ENCODE measurements around the gene NMT2.

NMT2 gene

DNA sequence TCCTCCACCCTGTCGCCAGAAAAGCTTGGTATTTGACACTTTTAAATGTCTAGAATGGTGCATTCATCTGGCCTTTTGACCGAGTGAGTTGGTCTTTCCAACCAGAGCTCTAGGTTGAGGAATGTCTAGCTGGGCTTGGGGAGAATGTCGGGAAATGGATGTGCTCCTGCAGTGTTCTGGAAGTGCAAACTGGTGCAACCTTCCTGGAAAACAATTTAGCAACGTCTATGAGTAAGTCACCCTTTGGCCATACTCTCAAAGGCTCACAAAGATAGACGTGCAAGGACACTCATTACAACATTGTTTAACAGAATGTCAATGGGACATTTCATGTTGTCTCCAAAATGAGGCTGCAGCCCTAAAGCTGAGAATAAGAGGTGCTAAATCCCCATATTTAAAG lies 12.2 kb upstream of the NMT2 start:
- DNase-seq = no peak

DNA sequence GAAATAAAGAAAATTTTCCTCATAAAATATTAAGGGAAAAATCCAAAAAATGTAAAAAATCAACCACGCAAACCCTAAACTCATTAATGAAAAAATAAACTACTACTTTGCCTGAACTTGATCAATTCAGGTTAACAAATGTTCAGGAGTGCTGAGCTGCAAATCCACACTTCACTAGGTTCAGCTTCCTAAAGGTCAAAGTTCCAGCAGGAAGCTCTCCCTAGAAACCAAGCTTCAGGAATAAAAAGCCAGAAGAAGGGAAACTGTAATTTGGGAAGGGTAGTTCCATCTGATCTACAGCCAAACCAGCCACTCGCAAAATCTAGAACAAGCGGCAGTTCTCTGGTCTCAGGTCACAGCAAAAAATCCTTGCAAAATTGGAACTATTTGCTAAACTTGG lies 7.8 kb upstream of the NMT2 start:
- no peak for DNase-seq

DNA sequence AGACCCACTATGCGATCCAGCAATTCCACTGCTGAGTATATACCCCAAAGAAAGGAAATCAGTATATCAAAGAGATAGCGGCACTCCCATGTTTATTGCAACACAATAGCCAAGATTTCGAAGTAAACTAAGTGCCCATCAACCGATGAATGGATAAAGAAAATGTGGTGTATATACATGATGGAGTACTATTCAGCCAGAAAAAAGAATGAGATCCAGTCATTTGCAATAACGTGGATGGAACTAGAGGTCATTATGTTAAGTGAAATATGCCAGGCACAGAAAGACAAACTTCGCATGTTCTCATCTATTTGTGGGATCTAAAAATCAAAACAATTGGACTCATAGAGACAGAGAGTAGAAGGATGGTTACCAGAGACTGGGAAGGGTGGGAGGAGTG lies 7.1 kb upstream of the NMT2 start:
- DNase-seq = no peak

DNA sequence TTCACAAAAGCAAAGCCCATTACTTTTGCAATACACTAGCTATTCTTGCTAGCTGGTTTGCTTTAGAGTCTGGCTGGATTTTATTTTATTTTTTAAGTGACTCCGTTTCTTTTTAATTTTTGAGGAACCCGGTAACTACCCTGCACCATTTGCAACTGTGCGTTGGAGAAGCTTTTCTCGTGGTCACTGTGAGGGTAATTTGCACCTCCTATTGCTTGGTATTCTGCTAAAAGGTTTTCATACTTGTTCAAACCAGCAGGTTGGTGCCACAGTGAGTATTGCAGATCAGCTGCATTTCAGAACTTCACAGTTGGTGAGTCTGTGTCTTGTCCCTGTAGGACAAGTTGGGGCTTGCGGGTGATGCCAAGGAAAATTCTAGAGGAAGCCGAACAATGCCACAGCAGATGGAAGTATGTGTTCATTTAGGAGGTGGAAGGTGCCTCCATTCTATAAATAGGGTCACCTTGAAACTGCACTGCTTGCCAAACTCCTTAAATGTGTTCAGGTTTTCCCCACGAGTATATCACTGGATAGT lies 3.9 kb upstream of the NMT2 start:
- no peak for DNase-seq

DNA sequence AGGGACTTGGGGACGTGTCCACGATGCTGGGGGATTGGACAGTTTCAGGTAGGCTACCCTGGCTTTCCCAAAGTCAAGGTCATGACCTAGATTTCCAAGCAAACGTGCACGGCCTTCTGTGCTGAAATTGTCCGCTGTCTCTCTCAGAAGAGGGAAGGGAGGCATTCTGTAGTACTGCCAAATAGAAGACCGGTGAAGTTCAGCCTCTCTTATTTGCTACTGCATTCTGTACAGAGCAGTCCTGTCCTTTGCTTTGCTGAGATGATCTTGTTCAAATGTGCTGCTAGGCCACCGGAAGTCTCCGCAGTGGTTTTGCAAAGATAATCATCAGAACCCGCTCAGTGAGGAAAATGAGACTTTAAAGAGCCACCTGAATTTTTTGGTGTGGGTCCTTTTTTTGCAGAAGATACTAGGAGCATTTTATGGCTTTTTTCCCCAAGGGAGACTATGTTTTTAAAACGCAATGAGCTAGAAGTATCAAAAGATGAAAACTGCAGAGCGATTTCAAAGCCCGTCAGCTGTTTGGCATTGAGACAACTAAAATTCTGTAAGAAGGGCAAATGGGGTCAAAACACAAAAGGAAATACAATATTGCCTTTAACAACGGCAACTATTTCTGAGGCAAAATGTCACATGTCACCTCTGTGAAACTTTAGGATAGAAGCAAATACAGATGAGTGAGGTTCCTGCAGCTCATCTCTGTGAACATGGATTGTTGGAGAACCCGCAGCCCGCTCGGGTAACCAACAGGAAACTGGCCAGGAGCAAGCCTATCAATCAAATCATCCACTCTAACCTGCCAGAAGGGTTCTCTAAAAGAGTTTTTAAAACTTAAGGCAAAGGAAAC lies 1.3 kb upstream of the NMT2 start:
- DNase-seq = no peak

DNA sequence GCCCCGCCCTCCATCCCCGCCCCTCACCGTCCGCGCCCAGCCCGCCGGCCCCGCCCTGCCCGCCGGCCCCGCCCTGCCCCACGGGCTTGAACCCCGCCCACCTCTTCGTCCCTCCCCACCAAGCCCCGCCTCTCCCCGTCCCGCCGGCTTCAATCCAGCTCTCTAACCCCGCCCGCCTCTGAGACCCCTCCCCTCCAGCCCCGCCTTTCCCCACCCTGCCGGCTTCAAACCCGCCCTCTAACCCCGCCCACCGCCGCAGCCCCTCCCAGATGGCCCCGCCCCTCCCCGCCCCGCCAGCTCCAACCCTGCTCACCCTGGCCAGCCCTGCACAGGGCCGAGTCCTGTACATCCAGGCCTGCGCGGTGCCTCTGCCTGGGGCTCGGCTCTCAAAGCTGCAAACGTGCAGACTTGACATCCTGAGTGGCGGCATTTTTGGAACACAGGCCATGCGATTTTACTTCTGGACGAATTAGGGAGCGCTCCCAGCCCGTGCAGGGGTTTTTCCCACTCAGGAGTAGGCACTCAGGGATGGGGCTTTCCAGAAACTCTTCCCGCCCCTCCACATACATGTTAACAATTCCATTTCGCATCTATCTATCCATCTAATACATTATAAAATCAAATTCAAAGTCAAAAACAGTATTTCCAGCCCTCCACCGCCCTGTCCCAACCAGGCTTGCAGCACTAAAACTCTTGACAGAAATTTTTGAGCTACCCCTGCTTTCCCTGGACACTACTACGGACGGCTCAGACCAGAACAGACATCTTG lies 477 bp upstream of the NMT2 start:
- peak; percentile 98 for DNase-seq

DNA sequence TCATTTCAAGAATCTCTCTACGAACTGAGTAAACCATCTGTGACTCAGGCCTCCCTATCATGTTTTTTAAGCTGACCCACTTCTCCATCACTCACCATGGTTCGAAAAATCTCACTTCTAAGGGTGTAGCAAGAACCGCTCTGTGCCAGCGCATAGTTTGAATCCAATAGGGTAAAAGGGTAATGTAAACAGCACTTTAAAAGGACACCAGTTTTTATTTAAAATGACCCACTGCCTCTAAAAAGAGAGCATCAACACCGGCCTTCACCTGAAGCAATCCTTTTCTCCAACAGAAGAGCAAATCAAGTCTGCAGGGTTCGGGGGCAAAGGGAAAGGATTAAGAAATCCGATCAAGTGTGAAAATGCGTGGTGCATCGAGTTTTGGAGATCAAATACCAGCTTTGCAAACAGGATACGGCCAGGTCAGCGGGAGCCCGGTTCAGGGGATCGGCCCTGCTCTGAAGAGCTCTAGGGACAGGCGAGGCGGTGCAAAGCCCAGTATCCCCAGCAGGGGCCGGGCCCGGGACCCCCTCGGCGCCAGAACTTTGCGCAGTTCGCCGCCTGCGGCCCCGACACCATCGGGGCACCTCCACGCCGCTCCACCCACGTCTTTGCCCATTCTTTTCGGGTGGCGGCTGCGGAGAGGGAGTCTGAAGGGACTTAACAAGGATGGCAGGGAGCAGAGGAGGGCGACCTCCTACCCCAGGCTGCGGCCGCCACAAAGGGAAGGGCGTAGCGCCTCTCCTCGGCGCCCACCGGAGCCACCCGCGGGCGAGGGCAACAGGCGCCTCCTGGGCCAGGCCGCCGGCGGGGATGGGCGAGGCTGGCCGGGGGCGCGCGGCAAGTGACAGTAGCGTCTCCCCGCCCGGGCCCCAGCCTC lies 842 bp downstream of the NMT2 start:
- DNase-seq = peak; percentile 88

DNA sequence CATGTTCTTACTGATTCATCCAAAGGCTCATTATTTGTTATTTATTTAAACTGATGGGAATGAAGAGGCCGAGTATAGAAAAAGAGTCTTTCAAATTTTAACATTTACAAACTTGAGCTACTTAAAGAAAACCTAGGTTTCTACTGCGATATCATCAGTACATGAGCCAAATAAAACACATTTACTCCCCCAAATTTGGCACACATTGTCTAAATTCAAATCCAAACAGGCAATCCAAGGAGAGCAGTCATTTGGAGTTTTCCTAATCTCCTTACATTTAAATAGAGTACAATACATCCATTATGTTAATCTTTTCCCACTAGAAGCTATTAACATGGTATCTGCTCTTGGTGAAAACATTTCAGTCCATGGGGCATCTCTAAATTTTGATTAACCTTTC lies 2.2 kb downstream of the NMT2 start:
- DNase-seq = no peak

DNA sequence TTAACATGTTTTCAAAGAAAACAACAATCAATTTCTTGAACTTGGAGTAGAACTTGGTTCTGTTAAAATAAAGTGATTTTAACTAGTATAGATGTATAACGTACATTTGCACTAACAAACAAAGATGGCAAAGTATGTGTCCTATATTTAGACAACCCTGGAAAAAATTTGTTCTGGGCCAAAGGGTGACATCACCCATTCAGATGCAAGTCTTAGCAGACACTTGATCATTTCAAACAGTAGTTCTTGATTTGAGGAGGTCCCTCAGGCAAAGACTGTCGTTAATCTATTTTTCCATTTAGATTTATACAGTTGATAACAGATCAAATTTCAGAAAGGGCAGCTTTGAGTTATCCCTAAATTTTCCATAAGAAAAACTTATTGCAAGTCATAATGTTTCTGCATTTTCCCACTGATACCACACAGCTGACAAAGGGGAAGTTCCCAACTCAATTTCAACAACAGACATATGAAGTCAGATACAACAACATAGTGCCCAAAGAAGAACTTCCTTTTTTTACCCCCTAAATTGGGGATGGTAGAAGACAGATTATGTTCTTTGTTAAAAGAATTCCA lies 5.2 kb downstream of the NMT2 start:
- DNase-seq = no peak

DNA sequence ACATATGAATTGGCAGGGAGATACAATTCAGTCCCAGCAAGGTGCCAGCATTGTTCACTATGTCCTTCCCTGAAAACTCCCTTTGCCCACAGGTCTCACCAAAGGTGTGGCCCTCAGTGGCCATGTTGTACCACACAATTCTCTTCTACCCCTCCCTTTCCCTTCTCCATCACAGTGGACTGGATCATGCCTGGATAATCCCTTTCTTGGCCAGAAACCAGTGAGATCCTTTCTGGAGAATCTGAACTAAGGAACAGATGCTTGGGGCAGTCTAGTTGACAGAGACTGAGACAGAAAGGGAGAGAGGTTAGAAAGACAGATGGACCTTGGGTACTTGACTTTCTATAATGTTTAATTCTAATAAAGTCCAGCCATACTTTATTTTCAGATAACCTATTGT lies 9.5 kb downstream of the NMT2 start:
- no peak for DNase-seq

DNA sequence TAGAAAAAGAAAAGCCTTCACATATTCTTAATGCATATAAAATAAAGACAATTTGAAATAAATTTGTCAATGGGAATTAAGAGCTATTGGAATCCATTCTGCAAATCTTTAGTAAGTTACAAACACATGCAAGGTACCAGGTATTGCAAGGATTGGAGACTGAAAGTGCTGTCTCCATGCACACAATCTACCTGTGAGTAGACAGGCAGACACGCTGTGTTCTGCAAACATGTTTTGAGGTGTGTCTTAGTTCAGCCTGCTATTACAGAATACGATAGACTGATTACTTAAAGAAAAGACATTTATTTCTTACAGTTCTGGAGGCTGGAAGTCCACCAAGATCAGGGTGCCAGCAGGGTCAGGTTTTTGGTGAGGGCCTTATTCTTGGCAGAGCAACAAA lies 10.0 kb downstream of the NMT2 start:
- no peak for DNase-seq

DNA sequence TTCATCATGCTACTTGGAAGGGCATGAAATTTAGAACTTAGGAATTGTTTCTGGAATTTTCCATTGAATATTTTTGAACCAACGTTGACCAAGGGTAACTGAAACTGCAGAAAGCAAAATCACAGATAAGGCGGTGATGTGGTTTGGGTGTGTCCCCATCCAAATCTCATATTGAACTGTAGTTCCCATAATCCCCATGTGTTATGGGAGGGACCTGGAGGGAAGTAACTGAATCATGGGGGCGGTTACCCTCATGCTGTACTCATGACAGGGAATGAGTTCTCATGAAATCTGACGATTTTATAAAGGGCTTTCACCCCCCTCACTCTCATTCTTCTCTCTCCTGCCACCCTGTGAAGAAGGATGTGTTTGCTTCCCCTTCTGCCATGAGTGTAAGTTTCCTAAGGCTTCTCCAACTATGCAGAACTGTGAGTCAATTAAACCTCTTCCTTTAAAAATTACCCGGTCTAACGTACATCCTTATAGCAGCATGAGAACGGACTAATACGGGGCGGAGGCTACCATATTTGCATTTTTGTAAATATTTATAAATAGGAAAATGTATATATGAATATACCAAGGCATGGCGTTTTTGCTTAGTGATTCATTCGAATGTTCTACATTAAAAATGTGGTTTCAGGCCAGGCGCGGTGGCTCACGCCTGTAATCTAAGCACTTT lies 12.4 kb downstream of the NMT2 start:
- no peak for DNase-seq

DNA sequence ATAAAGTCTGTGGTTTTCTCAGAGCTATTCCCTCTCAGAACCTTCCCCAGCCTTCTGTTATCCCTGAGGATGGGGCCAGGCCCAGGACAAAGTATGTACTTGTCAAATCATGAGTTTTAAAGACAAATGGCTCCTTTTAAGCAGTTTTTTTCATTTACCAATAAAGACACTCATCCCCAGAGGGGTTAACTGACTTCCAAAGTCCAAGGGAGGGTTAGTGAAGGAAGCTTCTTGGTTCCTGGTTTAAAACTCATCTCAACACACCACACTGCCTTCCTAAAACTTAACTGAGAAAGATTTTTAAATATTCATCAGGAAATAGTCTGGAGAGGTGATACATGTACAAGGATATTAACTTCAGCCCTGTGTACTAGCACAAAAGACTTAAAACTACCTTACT lies 15.9 kb downstream of the NMT2 start:
- no peak for DNase-seq

DNA sequence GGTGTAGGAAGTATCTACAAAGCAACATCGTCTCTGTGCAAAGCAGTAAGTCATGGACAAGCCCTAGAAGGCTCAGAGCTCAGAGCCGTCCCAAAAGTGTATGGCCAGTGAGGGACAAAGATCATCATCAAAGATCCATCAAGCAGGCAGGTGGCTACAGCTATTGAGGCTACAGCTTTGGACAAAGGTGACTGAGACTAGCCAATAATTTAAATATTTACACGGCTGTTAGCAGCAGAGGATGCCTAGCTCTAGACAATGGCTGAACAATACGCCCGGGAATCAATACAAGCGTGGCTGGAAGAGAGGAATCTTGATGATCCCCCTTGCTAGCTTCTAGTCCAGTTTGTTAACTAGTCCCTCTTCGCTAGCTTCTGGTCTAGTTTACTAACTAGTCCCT lies 17.9 kb downstream of the NMT2 start:
- DNase-seq = no peak

DNA sequence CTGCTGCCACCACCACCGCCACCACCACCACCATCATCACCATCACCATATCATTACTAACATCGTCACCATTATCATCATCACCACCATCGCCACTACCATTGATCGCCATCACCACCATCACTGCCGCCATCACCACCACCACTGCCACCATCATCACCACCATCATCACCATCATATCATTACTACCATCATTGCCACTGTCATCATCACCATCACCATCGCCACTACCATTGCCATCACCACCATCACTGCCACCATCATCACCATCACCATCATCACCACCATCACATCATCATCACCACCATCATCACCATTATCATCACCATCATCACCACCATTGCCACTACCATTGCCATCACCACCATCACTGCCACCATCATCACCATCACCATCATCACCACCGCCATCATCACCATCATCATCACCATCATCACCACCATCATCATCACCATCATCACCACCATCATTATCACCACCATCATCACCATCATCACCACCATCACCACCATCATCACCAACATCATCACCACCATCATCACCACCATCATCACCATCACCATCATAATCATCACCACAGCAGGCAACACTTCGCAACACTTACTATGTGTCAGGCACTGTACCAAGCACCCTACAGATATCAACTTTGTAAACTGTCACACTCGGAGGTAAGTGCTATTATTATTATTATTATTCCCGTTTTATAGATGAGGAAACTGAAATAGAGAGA lies 19.3 kb downstream of the NMT2 start:
- no peak for DNase-seq

DNA sequence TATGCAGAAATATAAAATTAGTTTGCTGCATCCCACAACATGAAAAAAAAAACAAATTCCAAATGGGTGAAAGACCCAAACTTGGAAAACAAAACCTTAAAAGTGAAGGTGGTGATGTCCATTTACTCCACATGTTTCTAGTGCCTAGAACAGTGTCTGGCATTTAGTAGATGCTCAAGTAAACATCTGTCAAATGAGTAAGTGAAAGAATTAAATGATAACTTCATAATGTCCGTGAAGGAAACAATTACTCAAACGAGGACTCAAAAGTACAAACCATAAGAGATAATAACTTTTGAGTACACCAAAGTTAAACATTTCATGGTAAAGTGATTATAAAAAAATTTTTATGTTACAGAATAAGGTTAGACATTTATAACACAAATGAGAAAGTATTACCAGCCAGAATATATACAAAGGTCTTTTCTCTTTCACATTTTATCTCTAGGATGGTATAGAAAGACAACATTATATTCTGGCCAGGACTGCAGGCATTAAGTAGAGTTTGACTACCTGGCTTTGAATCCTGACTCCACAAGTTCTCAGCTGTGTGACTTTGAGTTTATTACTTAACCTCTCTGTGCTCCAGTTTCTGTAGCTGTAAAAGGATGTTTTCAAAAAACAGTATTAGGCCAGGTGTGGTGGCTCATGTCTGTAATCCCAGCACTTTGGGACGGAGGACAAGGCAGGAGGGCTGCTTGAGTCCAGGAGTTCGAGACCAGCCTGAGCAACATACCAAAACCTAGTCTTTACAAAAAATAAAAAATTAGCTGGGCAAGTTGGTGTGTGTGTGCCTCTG lies 20.7 kb downstream of the NMT2 start:
- no peak for DNase-seq

DNA sequence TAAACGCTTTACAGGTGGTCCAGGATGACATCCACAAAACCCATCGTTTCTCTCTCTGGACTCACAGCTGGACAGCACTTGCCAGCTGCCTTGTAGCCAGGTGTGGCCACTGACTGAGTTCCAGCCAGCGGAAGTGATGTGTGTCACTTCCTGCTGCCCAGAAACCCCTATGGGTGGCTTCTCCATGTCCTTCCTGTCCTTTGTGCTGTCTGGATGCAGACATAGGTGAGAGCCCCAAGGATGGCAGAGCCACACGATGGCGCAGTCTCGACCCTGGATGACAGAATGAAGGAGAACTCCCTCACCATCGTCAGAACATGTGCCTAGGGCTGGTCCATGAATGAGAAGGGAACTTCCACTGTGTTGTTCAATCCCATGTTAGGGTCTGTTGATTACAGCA lies 22.1 kb downstream of the NMT2 start:
- no peak for DNase-seq

DNA sequence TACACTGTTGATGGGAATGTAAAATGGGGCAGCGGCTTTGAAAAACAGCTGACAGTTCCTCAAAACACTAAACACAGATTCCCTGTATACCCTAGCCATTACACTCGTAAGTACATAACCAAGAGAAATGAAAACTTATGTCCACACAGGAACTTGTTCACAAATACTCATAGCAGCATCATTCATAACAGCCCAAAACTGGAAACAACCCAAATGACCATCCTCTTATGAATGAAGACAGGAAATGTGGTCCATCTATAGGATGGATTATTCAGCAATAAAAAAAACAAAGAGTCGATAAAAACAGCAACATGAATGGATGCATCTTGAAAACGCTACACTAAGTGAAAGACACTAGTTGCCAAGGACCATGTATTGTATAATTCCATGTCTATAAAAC lies 23.7 kb downstream of the NMT2 start:
- DNase-seq = no peak

DNA sequence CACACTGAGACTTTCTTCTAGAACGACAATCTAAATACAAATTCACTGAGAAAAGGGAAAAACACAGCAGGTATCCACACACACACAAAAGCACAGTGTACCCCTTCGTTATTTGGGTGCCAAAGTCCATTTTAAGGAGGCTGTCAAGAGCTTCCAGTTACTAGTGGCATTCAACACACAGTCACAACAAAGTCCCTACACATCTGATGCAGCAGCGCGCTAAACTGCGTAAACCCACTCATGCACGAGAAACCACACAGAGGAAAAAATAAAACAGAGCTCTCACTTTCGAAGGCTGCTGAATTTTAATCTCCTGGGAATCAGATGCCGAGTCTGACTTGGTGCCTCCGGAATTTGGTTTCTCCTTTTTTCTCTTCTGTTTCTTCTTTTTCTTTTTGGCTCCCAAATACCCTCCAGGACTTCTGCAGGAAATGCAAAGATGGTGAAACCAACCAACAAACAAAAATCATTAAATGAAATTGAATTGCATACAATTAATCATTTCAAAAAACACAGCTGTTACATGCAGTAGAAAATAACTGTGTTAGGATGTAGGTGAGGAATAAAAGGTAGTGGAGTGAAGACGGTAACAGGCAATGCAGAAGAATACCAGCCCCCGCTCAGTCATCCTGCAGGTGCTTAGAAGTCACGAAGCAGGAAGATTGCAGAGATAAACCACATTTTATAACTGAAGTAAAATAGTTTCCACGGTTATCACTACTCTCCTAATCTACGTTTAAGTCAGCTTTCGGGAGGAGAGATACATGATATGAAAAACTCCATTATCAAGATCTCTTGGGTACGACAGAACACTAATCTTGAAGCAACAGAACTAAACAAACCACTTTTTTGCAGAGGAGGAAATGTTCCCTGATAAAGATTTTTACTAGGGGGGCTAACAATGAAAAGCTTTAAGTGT lies 27.1 kb downstream of the NMT2 start:
- DNase-seq = no peak

DNA sequence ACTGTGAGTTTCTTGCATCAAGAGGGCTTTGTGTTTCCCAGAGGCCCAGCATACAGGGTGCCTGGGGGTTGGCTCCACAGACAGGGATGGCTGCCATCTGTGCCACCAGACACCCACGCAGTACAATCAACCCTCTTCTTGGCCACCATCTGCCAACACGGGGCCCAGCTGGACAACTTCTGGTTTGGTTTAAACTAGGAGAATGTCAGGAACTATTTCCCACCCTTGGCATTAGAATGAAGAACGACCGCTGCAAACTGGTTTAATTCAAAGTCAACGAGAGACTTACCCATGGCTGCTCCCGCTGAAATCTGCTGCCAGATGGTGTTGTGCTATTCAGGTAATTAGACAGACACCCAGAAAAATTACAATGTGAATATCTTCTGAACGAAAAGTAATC lies 27.8 kb downstream of the NMT2 start:
- no peak for DNase-seq

All from islet precursor cell (in vitro differentiated cells).